Activated CD4-positive, alpha-beta T cell treated with anti-CD3 and anti-CD28 coated beads, Interleukin-2, amount 50 U/mL, for 24 hours (primary cell): ENCODE results near the gene LRRC74B.
"Not testable (repeated sequence)": the region's sequence is repeated elsewhere in the genome, so short reads cannot be mapped to it uniquely, and the experiment has no call there.

ENCODE experiments used
- DNase-seq, 2 donors: peaks; one replicate each; pipeline ENCODE4 v3.0.0-alpha.2; 2020; ENCODE audit warnings: low read depth in 1 of 2, low spot score in 1 of 2

LRRC74B gene

DNA sequence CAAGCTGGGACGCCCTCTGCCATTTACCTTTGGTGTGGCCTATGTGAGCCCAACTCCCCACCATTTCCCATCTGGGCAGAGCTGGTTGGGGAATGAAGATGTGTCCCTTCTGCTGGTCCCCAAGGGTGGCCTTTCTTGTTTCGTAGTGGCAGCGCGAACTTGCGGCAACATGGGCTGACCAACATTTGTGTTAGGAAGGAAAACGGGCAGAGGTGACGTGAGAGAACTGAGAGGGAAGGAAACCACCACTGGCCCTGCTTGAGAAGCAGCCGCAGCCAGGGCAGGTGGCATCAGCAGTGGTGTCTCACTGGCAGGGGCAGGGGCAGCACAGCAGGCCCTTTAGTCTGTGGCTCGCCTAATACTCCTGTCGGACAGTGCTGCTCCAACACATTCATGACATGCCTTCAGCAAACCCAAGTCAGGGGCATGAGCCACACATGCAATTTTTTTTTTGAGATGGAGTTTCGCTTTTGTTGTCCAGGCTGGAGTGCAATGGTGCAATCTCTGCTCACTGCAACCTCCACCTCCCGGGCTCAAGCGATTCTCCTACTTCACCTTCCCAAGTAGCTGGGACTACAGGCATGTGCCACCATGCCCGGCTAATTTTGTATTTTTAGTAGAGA is 29.9 kb downstream of the LRRC74B start:
- no peak for DNase-seq

GRCh38 chr22:21076912-21077625 is 31.3 kb downstream of the LRRC74B start:
- DNase-seq: no peak

DNA sequence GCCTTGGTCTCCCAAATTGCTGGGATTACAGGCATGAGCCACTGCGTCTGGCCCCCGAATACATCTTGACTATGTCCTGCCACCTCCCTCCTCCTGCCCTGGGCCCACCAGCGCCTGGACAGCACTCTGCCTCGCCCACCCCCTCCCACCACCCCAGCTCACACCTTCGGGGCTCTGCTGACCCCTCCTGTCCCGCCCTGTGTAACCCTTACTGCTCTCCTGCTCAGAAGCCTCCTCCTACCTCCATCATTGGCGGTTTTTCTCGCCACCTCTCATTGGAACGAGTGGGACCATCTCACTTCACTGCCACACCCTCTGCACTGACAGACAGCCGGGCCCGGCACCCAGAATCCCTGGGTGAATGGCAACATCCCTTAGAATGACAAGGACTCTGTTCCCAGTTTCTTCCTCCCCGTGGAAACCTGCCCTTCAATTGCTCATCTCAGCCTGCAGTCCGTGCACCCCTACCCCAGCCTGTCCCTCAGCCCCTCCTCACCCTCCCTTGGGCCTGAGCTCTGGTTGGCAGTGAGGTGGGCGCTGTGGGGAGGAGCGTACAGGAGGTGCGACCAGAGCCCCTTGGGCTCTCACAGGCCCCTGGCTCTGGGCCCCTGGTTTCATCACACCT is 32.2 kb downstream of the LRRC74B start:
- DNase-seq: no peak

GRCh38 chr22:21078916-21079315 is 33.2 kb downstream of the LRRC74B start:
- DNase-seq: no peak

- no peak for DNase-seq
Measured at GRCh38 chr22:21079493-21079892, 33.7 kb downstream of the LRRC74B start.

DNA sequence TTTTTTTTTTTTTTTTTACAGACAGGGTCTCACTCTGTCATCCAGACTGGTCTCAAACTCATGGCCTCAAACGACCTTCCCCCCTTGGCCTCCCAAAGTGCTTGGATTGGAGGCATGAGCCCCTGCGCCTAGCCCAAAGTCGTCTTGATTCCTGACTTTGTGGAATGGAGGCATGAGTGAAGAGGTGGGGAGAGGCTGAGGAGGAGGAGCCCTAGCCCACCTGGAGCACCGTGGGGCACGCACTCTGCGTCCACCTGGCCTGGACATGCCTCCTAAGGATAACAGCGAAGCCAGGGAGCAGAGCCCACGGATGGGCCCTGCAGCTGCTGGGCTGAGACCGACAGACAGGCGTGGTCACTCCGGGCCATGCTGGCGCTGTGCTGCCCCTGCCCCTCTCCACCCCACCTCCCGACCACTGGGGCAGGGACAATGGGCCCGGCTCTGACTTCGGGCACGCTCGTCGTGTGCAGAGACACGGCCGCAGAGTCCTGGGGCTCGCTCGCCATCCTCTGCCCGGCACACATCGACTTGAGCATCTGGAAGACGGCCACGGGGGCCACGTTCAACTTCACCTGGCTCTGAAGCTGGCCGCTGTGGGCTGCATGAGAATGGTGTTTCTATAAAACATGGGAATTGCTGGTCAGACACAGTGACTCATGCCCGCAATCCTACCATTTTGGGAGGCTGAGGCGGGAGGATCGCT is 34.8 kb downstream of the LRRC74B start:
- DNase-seq: no peak

DNA sequence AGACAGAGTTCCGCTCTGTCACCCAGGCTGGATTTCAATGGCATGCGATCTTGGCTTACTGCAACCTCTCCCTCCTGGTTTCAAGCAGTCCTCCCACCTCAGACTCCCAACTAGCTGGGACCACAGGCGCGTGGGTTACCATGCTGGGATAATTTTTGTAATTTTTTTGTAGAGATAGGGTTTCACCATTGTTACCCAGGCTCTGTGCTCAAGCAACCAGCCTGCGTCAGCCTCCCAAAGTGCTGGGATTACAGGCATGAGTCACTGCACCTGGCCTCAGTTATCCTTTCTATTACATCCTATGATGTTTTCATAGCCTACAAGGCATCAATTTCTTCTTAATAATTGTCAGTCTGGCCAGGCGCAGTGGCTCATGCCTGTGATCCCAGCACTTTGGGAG is 36.5 kb downstream of the LRRC74B start:
- no peak for DNase-seq

DNA sequence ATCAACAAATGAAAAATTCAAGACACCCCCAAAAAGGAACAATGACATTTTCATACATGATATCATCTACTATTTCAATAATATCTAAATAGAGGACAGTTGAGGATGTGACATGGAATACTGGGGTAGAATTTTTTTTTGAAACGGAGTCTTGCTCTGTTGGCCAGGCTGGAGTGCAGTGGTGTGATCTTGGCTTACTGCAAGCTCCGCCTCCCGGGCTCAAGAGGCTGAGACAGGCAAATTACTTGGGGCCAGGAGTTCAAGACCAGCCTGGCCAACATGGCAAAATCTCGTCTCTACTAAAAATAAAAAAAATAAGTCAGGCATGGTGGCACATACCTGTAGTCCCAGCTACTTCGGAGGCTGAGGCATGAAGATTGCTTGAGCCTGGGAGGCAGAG is 41.4 kb downstream of the LRRC74B start:
- DNase-seq: no peak

DNA sequence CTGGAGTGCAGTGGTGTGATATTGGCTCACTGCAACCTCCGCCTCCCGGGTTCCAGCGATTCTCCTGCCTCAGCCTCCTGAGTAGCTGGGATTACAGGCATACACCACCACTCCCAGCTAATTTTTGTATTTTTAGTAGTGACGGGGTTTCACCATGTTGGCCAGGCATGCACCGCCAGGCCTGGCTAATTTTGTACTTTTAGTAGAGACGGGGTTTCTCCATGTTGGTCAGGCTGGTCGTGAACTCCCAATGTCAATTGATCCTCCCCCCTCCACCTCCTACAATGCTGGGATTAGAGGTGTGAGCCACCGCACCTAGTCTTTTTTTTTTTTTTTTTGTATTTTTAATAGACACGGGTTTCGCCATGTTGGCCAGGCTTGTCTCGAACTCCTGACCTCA is 42.2 kb downstream of the LRRC74B start:
- not testable (repeated sequence) for DNase-seq

DNA sequence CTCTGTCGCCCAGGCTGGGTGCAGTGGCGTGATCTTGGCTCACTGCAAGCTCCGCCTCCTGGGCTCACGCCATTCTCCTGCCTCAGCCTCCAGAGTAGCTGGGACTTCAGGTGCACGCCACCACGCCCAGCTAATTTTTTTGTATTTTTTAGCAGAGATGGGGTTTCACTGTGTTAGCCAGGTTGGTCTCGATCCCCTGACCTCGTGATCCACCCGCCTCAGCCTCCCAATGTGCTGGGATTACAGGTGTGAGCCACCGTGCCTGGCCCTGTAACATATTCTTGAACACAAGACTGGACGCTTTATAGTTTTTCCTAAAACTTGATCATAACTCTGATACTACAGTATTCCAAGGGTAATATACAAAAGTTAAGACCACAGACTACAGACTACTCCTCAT is 45.5 kb downstream of the LRRC74B start:
- not testable (repeated sequence) for DNase-seq

GRCh38 chr22:21092797-21093554 is 47.2 kb downstream of the LRRC74B start:
- no peak for DNase-seq

DNA sequence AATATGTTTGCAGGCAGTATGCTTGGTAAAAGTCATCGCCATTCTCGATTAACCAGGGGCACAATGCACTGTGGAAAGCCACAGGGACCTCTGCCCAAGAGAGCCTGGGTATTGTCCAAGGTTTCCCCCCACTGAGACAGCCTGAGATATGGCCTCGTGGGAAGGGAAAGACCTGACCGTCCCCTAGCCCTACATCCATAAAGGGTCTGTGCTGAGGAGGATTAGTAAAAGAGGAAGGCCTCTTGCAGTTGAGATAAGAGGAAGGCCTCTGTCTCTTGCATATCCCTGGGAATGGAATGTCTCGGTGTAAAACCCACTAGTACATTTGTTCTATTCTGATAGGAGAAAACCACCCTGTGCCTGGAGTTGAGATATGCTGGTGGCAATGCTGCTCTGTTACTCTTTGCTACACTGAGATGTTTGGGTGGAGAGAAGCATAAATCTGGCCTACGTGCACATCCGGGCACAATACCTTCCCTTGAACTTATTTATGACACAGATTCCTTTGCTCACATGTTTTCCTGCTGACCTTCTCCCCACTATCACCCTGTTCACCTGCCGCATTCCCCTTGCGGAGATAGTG is 47.9 kb downstream of the LRRC74B start:
- DNase-seq: not testable (repeated sequence)

DNA sequence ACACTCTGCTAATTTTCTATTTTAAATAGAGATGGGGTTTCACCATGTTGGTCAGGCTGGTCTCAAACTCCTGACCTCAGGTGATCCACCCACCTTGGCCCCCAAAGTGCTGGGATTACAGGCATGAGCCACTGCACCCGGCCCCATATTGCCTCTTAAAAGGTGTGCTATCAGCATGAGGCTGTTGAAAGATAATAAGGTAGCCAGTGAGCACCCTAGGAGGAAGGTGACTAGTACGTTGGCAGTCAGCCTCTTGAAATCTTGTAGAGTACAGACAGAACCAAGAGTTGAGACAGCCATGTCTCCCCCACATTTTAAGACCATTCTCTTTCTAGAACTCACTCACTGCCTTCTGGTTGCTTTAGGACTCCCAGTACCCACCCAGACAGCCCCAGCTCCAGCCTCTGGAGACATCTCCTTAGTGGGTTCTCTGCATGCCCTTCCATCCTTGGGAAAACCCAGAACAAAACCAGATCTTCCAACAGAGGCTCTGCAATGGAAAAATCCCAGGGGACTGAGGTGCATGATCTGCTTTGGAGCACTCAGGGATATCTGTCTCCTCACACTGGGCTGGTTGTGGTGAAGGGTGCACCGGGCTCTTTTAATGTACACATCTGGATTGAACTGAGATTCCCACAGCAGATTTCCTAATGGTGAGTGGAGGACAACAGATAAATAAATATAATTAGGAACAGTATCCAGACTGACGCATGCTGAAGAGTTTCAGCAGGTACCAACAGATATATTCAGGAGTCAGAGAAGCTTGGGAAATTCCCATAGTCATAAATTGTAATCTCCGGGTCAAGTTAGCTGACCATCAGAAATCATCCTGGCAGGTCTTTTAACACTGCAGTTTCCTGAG is 49.4 kb downstream of the LRRC74B start:
- DNase-seq: no peak

DNA sequence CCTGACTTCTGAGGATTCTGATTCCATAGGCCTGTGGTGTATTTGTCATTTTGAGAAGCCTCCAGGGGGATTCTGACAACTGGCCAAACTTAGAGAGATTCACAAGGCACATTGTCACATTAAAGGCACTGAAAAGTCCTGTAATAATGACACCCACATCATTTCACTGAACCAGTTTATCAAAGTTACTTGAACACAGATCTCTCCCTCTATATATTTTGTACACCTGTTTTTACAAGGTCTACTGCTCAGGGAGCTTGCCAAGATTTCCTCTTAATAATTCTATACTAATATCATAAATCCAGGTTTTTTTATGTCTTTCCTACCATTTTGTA is 50.0 kb downstream of the LRRC74B start:
- no peak for DNase-seq

GRCh38 chr22:21096878-21097277 is 51.1 kb downstream of the LRRC74B start:
- DNase-seq: not testable (repeated sequence)

- no peak for DNase-seq
Measured at GRCh38 chr22:21098099-21098671, 52.4 kb downstream of the LRRC74B start.

DNA sequence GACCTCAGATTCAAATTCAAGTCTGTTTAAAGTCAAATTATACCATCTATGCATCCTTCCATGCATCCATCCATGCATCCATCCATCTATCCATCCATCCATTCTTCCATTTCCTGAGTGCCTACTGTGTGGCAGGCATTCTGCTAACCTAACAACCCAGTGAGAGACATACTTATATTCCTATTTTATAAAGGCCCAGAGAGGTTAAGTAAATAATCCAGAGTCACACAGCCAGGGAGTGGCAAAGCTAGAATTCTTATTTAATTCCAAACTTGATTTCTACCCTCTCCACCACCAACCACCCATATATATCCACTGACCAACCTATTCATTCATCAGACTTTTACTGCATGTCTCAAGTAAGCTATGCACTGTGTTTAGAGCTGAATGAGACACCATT is 53.8 kb downstream of the LRRC74B start:
- DNase-seq: no peak

GRCh38 chr22:21100149-21101032 is 54.6 kb downstream of the LRRC74B start:
- no peak for DNase-seq
